ENCODE measurements around the gene KRTAP4-1.
"Not testable (repeated sequence)": the region's sequence is repeated elsewhere in the genome, so short reads cannot be mapped to it uniquely, and the experiment has no call there.

Gene KRTAP4-1

DNA sequence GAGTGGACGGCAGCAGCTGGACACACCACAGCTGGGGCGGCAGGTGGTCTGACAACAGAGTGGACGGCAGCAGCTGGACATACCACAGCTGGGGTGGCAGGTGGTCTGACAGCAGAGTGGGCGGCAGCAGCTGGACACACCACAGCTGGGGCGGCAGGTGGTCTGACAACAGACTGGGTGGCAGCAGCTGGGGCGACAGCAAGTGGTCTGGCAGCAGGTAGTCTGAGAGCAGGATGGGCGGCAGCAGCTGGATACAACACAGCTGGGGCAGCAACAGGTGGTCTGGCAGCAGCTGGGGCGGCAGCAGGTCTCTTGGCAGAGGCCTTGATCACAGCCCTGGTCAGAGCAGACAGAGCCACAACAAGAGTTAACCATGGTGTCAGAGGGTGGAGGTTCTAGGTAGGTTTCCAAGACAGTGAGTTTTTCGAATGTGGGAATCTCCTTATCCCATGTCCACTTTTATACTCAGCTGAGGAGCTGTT, at the start of gene KRTAP4-1:
TSS of gene KRTAP4-1 (minus strand) at position 432 of the 482 bp plus-strand sequence. CDS start at position 375, 57 bp downstream.
- Histone ChIP-seq H3K36me3 (ENCODE audit: insufficient read depth, low read length) (no peaks in the 10 kb centered on the region), H3K27me3 (ENCODE audit: insufficient read depth, low read length) (no peaks in the 10 kb centered on the region), H3K9me3 (ENCODE audit: low read length) (no peaks in the 10 kb centered on the region), H3K4me3 (ENCODE audit: low read length) (no peak within 1 kb of the TSS), H3K4me1 (ENCODE audit: insufficient read depth, low read length) (no peaks in the 10 kb centered on the region), H2AFZ (ENCODE audit: low read depth, low read length) (no peak within 1 kb of the TSS)

DNA sequence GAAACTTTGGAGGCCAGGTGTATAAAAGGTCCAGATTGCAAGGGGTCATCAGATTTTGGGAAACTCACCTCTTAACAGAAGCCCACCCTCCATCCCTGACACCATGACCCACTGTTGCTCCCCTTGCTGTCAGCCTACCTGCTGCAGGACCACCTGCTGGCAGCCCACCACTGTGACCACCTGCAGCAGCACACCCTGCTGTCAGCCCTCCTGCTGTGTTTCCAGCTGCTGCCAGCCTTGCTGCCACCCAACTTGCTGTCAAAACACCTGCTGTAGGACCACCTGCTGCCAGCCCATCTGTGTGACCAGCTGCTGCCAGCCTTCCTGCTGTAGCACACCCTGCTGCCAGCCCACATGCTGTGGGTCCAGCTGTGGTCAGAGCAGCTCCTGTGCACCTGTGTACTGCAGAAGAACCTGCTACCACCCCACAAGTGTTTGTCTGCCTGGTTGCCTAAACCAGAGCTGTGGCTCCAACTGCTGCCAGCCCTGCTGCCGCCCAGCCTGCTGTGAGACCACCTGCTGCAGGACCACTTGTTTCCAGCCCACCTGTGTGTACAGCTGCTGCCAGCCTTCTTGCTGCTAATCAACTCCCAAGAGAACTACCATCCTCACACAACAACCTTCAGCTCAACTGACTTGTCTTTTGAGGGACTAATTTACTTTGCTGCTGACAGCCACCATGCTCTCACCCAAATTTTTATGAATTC, 47.8 kb upstream of the KRTAP4-1 start, which contains the start of gene KRTAP9-3:
TSS of gene KRTAP9-3 (plus strand) at position 51 of the 707 bp plus-strand sequence. CDS start at position 104, 53 bp downstream.
- not testable (repeated sequence) for H3K36me3 ChIP-seq (ENCODE audit: insufficient read depth, low read length); H3K4me1 ChIP-seq (ENCODE audit: insufficient read depth, low read length)

DNA sequence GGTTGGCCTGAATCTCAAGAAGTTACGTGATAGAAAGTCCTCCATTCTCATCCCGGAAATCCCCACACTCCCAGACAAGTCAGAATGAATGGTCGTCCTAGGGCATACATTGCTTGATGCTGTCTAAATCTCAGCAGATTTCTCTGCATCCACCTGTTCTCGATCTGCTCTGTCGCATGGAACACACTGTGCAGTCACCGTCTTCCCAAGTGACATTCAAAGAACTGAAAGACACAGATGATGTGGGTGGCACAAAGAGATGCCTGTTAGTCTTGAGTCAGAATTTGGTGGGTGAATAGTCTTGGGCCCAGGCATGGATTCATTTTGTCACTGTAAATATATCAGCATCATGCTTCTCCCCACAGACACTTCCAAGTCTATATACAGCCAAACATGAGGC, 47.0 kb upstream of the KRTAP4-1 start:
- peaks cover 2% of the 10 kb centered on the region for H3K4me1 ChIP-seq (ENCODE audit: insufficient read depth, low read length)
- H3K4me3 ChIP-seq (ENCODE audit: low read length): no peak overlapping the region
- no peaks in the 10 kb centered on the region for H3K36me3 ChIP-seq (ENCODE audit: insufficient read depth, low read length)
- no peaks in the 10 kb centered on the region for H3K9me3 ChIP-seq (ENCODE audit: low read length)
- H3K27me3 ChIP-seq (ENCODE audit: insufficient read depth, low read length): peaks cover 4% of the 10 kb centered on the region
- no peak overlapping the region for H2AFZ ChIP-seq (ENCODE audit: low read depth, low read length)

More for the DNA sequence above, 47.8 kb upstream of the KRTAP4-1 start, which contains the start of gene KRTAP9-3:
- not testable (repeated sequence) for H2AFZ ChIP-seq (ENCODE audit: low read depth, low read length); H3K9me3 ChIP-seq (ENCODE audit: low read length); H3K4me3 ChIP-seq (ENCODE audit: low read length); H3K27me3 ChIP-seq (ENCODE audit: insufficient read depth, low read length)

DNA sequence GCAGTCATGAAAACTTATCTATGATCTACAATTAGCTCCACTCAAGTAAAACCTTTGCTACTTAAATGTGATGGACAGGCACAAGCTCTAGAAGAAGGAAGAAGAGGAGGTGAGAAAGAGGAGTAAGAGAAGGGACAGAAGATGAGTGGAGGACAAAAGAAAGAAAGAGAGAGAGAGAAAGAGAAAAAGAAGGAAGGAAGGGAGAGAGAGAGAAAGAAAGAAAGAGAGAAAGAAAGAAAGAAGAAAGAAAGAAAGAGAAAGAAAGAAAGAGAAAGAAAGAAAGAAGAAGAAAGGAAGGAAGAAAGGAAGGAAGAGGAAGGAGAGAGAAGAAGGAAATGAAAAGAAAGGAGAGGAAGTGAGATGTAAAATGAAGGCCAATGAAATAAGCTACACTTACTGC, 45.4 kb upstream of the KRTAP4-1 start:
- no peaks in the 10 kb centered on the region for H3K9me3 ChIP-seq (ENCODE audit: low read length)
- peaks cover 4% of the 10 kb centered on the region for H3K27me3 ChIP-seq (ENCODE audit: insufficient read depth, low read length)
- H3K4me3 ChIP-seq (ENCODE audit: low read length): no peak overlapping the region
- H3K4me1 ChIP-seq (ENCODE audit: insufficient read depth, low read length): peaks cover 2% of the 10 kb centered on the region
- no peak overlapping the region for H2AFZ ChIP-seq (ENCODE audit: low read depth, low read length)
- no peaks in the 10 kb centered on the region for H3K36me3 ChIP-seq (ENCODE audit: insufficient read depth, low read length)

DNA sequence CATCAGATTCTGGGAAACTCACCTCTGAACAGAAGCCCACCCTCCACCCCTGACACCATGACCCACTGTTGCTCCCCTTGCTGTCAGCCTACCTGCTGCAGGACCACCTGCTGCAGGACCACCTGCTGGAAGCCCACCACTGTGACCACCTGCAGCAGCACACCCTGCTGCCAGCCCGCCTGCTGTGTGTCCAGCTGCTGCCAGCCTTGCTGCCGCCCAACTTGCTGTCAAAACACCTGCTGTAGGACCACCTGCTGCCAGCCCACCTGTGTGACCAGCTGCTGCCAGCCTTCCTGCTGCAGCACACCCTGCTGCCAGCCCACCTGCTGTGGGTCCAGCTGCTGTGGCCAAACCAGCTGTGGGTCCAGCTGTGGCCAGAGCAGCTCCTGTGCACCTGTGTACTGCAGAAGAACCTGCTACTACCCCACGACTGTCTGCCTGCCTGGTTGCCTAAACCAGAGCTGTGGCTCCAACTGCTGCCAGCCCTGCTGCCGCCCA, 41.9 kb upstream of the KRTAP4-1 start, which contains the start of gene KRTAP9-2:
TSS of gene KRTAP9-2 (plus strand) at position 51 of the 498 bp plus-strand sequence. CDS start at position 58, 7 bp downstream.
- not testable (repeated sequence) for H3K27me3 ChIP-seq (ENCODE audit: insufficient read depth, low read length); H3K9me3 ChIP-seq (ENCODE audit: low read length); H3K4me3 ChIP-seq (ENCODE audit: low read length); H2AFZ ChIP-seq (ENCODE audit: low read depth, low read length); H3K36me3 ChIP-seq (ENCODE audit: insufficient read depth, low read length); H3K4me1 ChIP-seq (ENCODE audit: insufficient read depth, low read length)

- no peak overlapping the region for H2AFZ ChIP-seq (ENCODE audit: low read depth, low read length)
- H3K27me3 ChIP-seq (ENCODE audit: insufficient read depth, low read length): no peaks in the 10 kb centered on the region
- no peaks in the 10 kb centered on the region for H3K9me3 ChIP-seq (ENCODE audit: low read length)
- H3K4me1 ChIP-seq (ENCODE audit: insufficient read depth, low read length): no peaks in the 10 kb centered on the region
- H3K36me3 ChIP-seq (ENCODE audit: insufficient read depth, low read length): no peaks in the 10 kb centered on the region
- H3K4me3 ChIP-seq (ENCODE audit: low read length): no peak overlapping the region
Observed at GRCh38 chr17:41226051-41226450, 41.3 kb upstream of the KRTAP4-1 start.

DNA sequence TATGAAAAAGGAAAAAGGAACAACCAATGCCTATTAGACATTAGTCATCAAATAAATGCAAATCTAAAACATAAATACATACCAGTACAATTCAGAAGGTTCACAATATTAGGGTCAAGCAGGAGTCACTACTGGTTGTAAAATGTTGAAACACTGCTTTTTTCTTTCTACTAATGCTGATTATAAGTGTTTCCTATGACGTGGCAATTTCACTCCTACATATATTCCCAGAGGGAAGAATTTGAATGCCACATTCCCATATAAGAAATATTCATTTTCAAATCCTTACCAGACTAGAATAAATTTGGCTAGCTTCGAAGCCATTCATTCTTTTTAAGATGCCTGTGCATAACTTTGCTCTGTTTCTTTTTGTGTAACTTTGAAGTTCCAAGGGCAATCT, 39.1 kb upstream of the KRTAP4-1 start:
- Histone ChIP-seq H3K4me1 (ENCODE audit: insufficient read depth, low read length) (no peaks in the 10 kb centered on the region), H2AFZ (ENCODE audit: low read depth, low read length) (no peak overlapping the region), H3K36me3 (ENCODE audit: insufficient read depth, low read length) (no peaks in the 10 kb centered on the region), H3K4me3 (ENCODE audit: low read length) (no peak overlapping the region), H3K9me3 (ENCODE audit: low read length) (no peaks in the 10 kb centered on the region), H3K27me3 (ENCODE audit: insufficient read depth, low read length) (no peaks in the 10 kb centered on the region)

DNA sequence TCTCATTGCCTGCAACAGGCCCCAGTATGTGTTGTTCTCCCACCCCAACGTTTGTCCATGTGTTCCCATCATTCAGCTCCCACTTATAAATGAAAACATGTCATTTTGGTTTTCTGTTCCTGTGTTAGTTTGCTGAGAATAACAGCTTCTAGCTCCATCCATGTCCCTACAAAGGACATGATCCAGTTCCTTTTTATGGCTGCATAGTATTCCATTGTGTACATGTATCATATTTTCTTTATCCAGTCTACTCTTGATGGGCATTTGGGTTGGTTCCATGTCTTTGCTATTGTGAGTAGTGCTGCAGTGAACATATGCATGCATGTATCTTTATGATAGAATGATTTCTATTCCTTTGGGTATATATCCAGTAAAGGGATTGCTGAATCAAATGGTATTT, 31.0 kb upstream of the KRTAP4-1 start:
- no peaks in the 10 kb centered on the region for H3K4me1 ChIP-seq (ENCODE audit: insufficient read depth, low read length)
- H3K36me3 ChIP-seq (ENCODE audit: insufficient read depth, low read length): no peaks in the 10 kb centered on the region
- no peaks in the 10 kb centered on the region for H3K9me3 ChIP-seq (ENCODE audit: low read length)
- H3K27me3 ChIP-seq (ENCODE audit: insufficient read depth, low read length): no peaks in the 10 kb centered on the region
- no peak overlapping the region for H3K4me3 ChIP-seq (ENCODE audit: low read length)
- no peak overlapping the region for H2AFZ ChIP-seq (ENCODE audit: low read depth, low read length)

DNA sequence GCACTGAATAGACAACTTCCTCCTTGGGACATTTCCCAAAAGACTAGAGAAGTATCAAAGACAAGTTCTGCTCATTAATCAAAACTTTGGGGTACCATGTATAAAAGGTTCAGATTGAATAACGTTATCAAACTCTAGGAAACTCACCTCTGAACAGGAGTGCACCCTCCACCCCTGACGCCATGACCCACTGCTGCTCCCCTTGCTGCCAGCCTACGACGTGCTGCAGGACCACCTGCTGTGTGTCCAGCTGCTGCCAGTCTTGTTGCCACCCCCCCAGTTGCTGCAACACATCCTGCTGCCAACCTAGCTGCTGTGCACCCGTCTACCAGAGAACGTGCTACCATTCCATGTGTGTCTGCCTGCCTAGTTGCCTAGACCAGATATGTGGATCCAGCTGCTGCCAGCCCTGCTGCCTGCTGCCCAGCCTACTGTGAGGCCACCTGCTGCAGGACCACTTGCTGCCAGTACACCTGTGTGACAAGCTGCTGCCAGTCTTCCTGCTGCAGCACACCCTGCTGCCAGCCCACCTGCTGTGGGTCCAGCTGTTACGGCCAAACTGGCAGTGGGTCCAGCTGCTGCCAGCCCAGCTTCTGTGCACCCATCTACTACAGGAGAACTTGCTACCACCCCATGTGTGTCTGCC, 27.9 kb upstream of the KRTAP4-1 start:
- Histone ChIP-seq H2AFZ (ENCODE audit: low read depth, low read length) (no peak overlapping the region), H3K36me3 (ENCODE audit: insufficient read depth, low read length) (no peaks in the 10 kb centered on the region), H3K4me1 (ENCODE audit: insufficient read depth, low read length) (no peaks in the 10 kb centered on the region), H3K27me3 (ENCODE audit: insufficient read depth, low read length) (no peaks in the 10 kb centered on the region), H3K4me3 (ENCODE audit: low read length) (no peak overlapping the region), H3K9me3 (ENCODE audit: low read length) (no peaks in the 10 kb centered on the region)

DNA sequence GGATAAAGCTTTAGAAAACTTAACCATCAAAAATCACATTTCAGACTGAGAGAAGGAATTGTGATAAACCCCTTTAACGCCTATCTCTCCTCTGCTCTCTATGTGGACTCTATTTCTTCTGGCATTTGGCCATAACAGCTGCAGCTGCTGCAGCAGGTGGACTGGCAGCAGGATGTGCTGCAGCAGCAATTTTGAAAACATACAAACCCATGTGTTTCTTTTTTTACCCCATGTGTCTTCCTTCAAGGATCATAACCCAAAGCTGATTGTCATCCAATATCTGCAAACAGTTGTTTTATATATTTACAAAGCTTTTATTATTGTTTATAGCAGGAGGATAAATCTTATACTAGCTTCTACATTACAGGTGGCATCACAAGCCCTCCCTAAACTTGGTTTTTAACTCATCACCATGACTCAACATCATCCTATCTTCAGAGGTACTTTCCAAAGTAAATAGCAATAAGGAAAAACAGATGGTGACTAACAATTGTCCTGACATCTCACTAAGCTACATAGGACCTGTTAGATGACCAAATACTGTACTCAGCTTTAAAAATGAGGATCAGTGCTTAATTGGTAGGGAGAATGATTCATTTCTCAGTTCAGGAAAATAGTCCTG, 27.2 kb upstream of the KRTAP4-1 start:
- Histone ChIP-seq H3K4me1 (ENCODE audit: insufficient read depth, low read length) (no peaks in the 10 kb centered on the region), H3K4me3 (ENCODE audit: low read length) (no peak overlapping the region), H3K36me3 (ENCODE audit: insufficient read depth, low read length) (no peaks in the 10 kb centered on the region)

GRCh38 chr17:41199421-41200078, 14.8 kb upstream of the KRTAP4-1 start:
- no peak overlapping the region for H3K4me3 ChIP-seq (ENCODE audit: low read length)
- H3K27me3 ChIP-seq (ENCODE audit: insufficient read depth, low read length): no peaks in the 10 kb centered on the region
- no peak overlapping the region for H2AFZ ChIP-seq (ENCODE audit: low read depth, low read length)
- H3K4me1 ChIP-seq (ENCODE audit: insufficient read depth, low read length): no peaks in the 10 kb centered on the region
- no peaks in the 10 kb centered on the region for H3K36me3 ChIP-seq (ENCODE audit: insufficient read depth, low read length)
- no peaks in the 10 kb centered on the region for H3K9me3 ChIP-seq (ENCODE audit: low read length)

More for the DNA sequence above, 27.2 kb upstream of the KRTAP4-1 start:
- Histone ChIP-seq H3K27me3 (ENCODE audit: insufficient read depth, low read length) (no peaks in the 10 kb centered on the region), H2AFZ (ENCODE audit: low read depth, low read length) (no peak overlapping the region), H3K9me3 (ENCODE audit: low read length) (no peaks in the 10 kb centered on the region)

DNA sequence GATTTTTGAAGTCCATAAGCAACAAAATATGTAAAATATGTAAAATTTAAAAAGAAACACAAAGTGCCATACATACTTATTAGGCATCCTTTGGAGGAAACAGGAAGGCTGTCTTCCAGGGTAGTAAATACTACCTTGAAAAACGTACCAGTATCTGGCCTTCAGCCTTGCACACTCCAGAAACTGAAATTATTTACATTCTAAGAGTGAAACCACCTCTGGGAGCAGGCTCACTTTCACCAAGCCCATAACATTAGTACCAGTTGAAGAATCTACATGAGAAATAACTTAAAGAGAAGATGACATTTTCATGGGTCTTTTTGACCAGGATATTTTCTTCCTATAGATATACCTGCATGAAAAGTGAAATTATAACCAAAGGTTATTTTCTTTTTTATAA, 11.4 kb upstream of the KRTAP4-1 start:
- H3K36me3 ChIP-seq (ENCODE audit: insufficient read depth, low read length): no peaks in the 10 kb centered on the region
- no peak overlapping the region for H3K4me3 ChIP-seq (ENCODE audit: low read length)
- no peaks in the 10 kb centered on the region for H3K9me3 ChIP-seq (ENCODE audit: low read length)
- H2AFZ ChIP-seq (ENCODE audit: low read depth, low read length): no peak overlapping the region
- no peaks in the 10 kb centered on the region for H3K4me1 ChIP-seq (ENCODE audit: insufficient read depth, low read length)
- H3K27me3 ChIP-seq (ENCODE audit: insufficient read depth, low read length): no peaks in the 10 kb centered on the region
